ENCODE measurements around the gene OR5D18.
"Not testable (repeated sequence)": the region's sequence is repeated elsewhere in the genome, so short reads cannot be mapped to it uniquely, and the experiment has no call there.

OR5D18 gene

GRCh38 chr11:55819330-55819729 is at the start of gene OR5D18:
OR5D18 (plus strand) TSS chr11:55819630; CDS start chr11:55819630, 0 bp downstream.
- DNase-seq: no peak

- DNase-seq: no peak
Measured at GRCh38 chr11:55773138-55773537, 46.3 kb upstream of the OR5D18 start, which contains the start of gene OR5D13. OR5D13 (plus strand) TSS chr11:55773438; CDS start chr11:55773438, 0 bp downstream.

- no peak for DNase-seq
Measured at GRCh38 chr11:55791606-55792005, 27.8 kb upstream of the OR5D18 start.

GRCh38 chr11:55793321-55793720 is 26.1 kb upstream of the OR5D18 start:
- no peak for DNase-seq

GRCh38 chr11:55795256-55795655 is 24.2 kb upstream of the OR5D18 start, which contains the start of gene OR5D14:
OR5D14 (plus strand) TSS chr11:55795556; CDS start chr11:55795556, 0 bp downstream.
- no peak for DNase-seq

GRCh38 chr11:55806248-55806647 is 13.2 kb upstream of the OR5D18 start:
- DNase-seq: no peak

GRCh38 chr11:55811067-55811466 is 8.4 kb upstream of the OR5D18 start, which contains the start of gene OR5L1:
OR5L1 (plus strand) TSS chr11:55811367; CDS start chr11:55811467, 100 bp downstream.
- no peak for DNase-seq

GRCh38 chr11:55826919-55827318 is 7.5 kb downstream of the OR5D18 start, which contains the start of gene OR5L2:
OR5L2 (plus strand) TSS chr11:55827219; CDS start chr11:55827219, 0 bp downstream.
- no peak for DNase-seq

GRCh38 chr11:55838452-55838851 is 19.0 kb downstream of the OR5D18 start, which contains the start of gene OR5D16:
OR5D16 (plus strand) TSS chr11:55838752; CDS start chr11:55838752, 0 bp downstream.
- no peak for DNase-seq

GRCh38 chr11:55847453-55847852 is 28.0 kb downstream of the OR5D18 start:
- no peak for DNase-seq

GRCh38 chr11:55849037-55849436 is 29.6 kb downstream of the OR5D18 start:
- DNase-seq: no peak

- DNase-seq: no peak
Measured at GRCh38 chr11:55852141-55852540, 32.7 kb downstream of the OR5D18 start.

GRCh38 chr11:55854704-55855103 is 35.3 kb downstream of the OR5D18 start:
- no peak for DNase-seq

- DNase-seq: not testable (repeated sequence)
Measured at GRCh38 chr11:55867354-55867753, 47.9 kb downstream of the OR5D18 start.

All from NCI-H446 treated with DMSO at 0.1 percent for 48 hours (cell line).